Effector memory CD8-positive, alpha-beta T cell (primary cell): ENCODE measurements around the gene CCDC85C.

Source experiments
- ATAC-seq: fragments of 150-1000 bp; cut with Tn5 transposase; replicated peaks from 2 replicates; pipeline ENCODE4 v1.10.0; 2021; ENCODE audit warnings: mild to moderate bottlenecking, moderate library complexity
- DNase-seq, 3 experiments: peaks; one replicate each; pipeline ENCODE4 v3.0.0; 2021
- H3K27ac Mint-ChIP-seq, 2 donors: one replicate each; pipeline ENCODE4 v1.8.0; 2022; ENCODE audit warnings: mild to moderate bottlenecking in 2 of 2, mixed read lengths in 2 of 2, moderate library complexity in 2 of 2
- H3K27me3 Mint-ChIP-seq, 2 donors: one replicate each; pipeline ENCODE4 v1.8.0; 2022; ENCODE audit warnings: mixed read lengths in 2 of 2
- H3K36me3 Mint-ChIP-seq: one replicate; pipeline ENCODE4 v1.8.0; 2022; ENCODE audit warnings: mild to moderate bottlenecking, moderate library complexity, mixed read lengths; ENCODE audit not compliant: insufficient read depth
- H3K4me1 Mint-ChIP-seq, 2 donors: one replicate each; pipeline ENCODE4 v1.8.0; 2022; ENCODE audit warnings: low read depth in 2 of 2, mixed read lengths in 2 of 2
- H3K4me3 Mint-ChIP-seq, 2 donors: one replicate each; pipeline ENCODE4 v1.8.0; 2022; ENCODE audit warnings: mild to moderate bottlenecking in 2 of 2, mixed read lengths in 2 of 2, moderate library complexity in 2 of 2
- H3K9me3 Mint-ChIP-seq, 2 donors: one replicate each; pipeline ENCODE4 v1.8.0; 2022; ENCODE audit warnings: mixed read lengths in 2 of 2

The CCDC85C gene

GRCh38 chr14:99608591-99608990 lies 4.6 kb upstream of the CCDC85C start:
- ATAC-seq, result no peak
- Mint-ChIP-seq H3K4me3 (no peak overlapping the region), H3K27me3 (no peaks in the 10 kb centered on the region)

GRCh38 chr14:99606359-99606758 lies 2.4 kb upstream of the CCDC85C start:
- Mint-ChIP-seq H3K4me1 (peaks cover 21 to 25% of the 10 kb centered on the region in 2 donors), H3K4me3 (no peak overlapping the region), H3K9me3 (no peaks in the 10 kb centered on the region), H3K27ac (no peak overlapping the region), H3K27me3 (no peaks in the 10 kb centered on the region), H3K36me3 (no peaks in the 10 kb centered on the region)
- ATAC-seq (no peak), DNase-seq (no peak)

More at GRCh38 chr14:99608591-99608990, 4.6 kb upstream of the CCDC85C start:
- Mint-ChIP-seq H3K9me3 (no peaks in the 10 kb centered on the region), H3K36me3 (no peaks in the 10 kb centered on the region), H3K4me1 (peaks cover 13% of the 10 kb centered on the region in 2 donors), H3K27ac (no peak overlapping the region)
- DNase-seq, result no peak

- DNase-seq, result peak; percentile 76 to 77 (median 76)
- H3K27ac Mint-ChIP-seq, result peak overlapping the region; percentile 93
- peak; percentile 43 for ATAC-seq
- H3K4me1 Mint-ChIP-seq, result peaks cover 22 to 33% of the 10 kb centered on the region in 2 donors
- no peaks in the 10 kb centered on the region for H3K36me3 Mint-ChIP-seq
- peak overlapping the region; percentile 85 to 87 for H3K4me3 Mint-ChIP-seq
- H3K27me3 Mint-ChIP-seq, result no peaks in the 10 kb centered on the region
- no peaks in the 10 kb centered on the region for H3K9me3 Mint-ChIP-seq
These were observed 1.4 kb upstream of the CCDC85C start for GRCh38 chr14:99605299-99605961.

- Mint-ChIP-seq H3K27me3 (no peaks in the 10 kb centered on the region), H3K4me1 (peaks cover 25 to 36% of the 10 kb centered on the region in 2 donors), H3K27ac (peak overlapping the region; percentile 93), H3K4me3 (peak overlapping the region; percentile 85 to 87), H3K9me3 (no peaks in the 10 kb centered on the region), H3K36me3 (no peaks in the 10 kb centered on the region)
- DNase-seq, result peak in 2 of 3 experiments; percentile 32 to 33
- ATAC-seq, result peak; percentile 27
These were observed 825 bp upstream of the CCDC85C start for GRCh38 chr14:99604766-99605298.

GRCh38 chr14:99604278-99604765 lies 315 bp upstream of the CCDC85C start:
- peaks cover 25 to 32% of the 10 kb centered on the region in 2 donors for H3K4me1 Mint-ChIP-seq
- H3K4me3 Mint-ChIP-seq, result peak overlapping the region; percentile 85 to 87
- DNase-seq (peak; percentile 94 to 97 (median 95)), ATAC-seq (peak; percentile 86)
- no peaks in the 10 kb centered on the region for H3K27me3 Mint-ChIP-seq
- no peaks in the 10 kb centered on the region for H3K36me3 Mint-ChIP-seq
- no peaks in the 10 kb centered on the region for H3K9me3 Mint-ChIP-seq
- H3K27ac Mint-ChIP-seq, result peak overlapping the region; percentile 77 to 93

GRCh38 chr14:99602788-99603415 lies 1.1 kb downstream of the CCDC85C start:
- H3K27ac Mint-ChIP-seq, result no peak overlapping the region
- no peak for DNase-seq

GRCh38 chr14:99602054-99602787 lies 1.8 kb downstream of the CCDC85C start:
- Mint-ChIP-seq H3K9me3 (no peaks in the 10 kb centered on the region), H3K4me3 (peak overlapping the region; percentile 52 to 61), H3K27me3 (no peaks in the 10 kb centered on the region), H3K36me3 (no peaks in the 10 kb centered on the region), H3K27ac (peak overlapping the region; percentile 56 to 75), H3K4me1 (peaks cover 20 to 32% of the 10 kb centered on the region in 2 donors)
- ATAC-seq, result no peak
- no peak for DNase-seq

More at GRCh38 chr14:99602788-99603415, 1.1 kb downstream of the CCDC85C start:
- Mint-ChIP-seq H3K9me3 (no peaks in the 10 kb centered on the region), H3K27me3 (no peaks in the 10 kb centered on the region), H3K36me3 (no peaks in the 10 kb centered on the region), H3K4me3 (peak overlapping the region; percentile 52 to 61), H3K4me1 (peaks cover 20 to 32% of the 10 kb centered on the region in 2 donors)
- no peak for ATAC-seq

GRCh38 chr14:99601361-99601831 lies 2.6 kb downstream of the CCDC85C start:
- H3K27ac Mint-ChIP-seq, result peak overlapping the region; percentile 56 to 75
- H3K36me3 Mint-ChIP-seq, result no peaks in the 10 kb centered on the region
- H3K4me3 Mint-ChIP-seq, result peak overlapping the region; percentile 52 to 61
- H3K9me3 Mint-ChIP-seq, result no peaks in the 10 kb centered on the region
- H3K27me3 Mint-ChIP-seq, result no peaks in the 10 kb centered on the region
- ATAC-seq (no peak), DNase-seq (no peak)
- peaks cover 20 to 34% of the 10 kb centered on the region in 2 donors for H3K4me1 Mint-ChIP-seq

GRCh38 chr14:99600232-99600888 lies 3.6 kb downstream of the CCDC85C start:
- Mint-ChIP-seq H3K27ac (peak overlapping the region in 1 of 2 donors; percentile 8), H3K4me3 (peak overlapping the region in 1 of 2 donors; percentile 23), H3K27me3 (no peaks in the 10 kb centered on the region), H3K9me3 (no peaks in the 10 kb centered on the region), H3K36me3 (no peaks in the 10 kb centered on the region), H3K4me1 (peaks cover 15 to 33% of the 10 kb centered on the region in 2 donors)
- no peak for ATAC-seq
- DNase-seq, result no peak

- no peak for DNase-seq
- Mint-ChIP-seq H3K27ac (no peak overlapping the region), H3K36me3 (peaks cover 4% of the 10 kb centered on the region), H3K4me1 (peaks cover 19 to 39% of the 10 kb centered on the region in 2 donors), H3K9me3 (no peaks in the 10 kb centered on the region), H3K27me3 (no peaks in the 10 kb centered on the region), H3K4me3 (no peak overlapping the region)
- ATAC-seq, result no peak
These were observed 4.6 kb downstream of the CCDC85C start for GRCh38 chr14:99599393-99599792.

GRCh38 chr14:99598774-99599173 lies 5.2 kb downstream of the CCDC85C start:
- ATAC-seq (no peak), DNase-seq (no peak)
- Mint-ChIP-seq H3K36me3 (peaks cover 4% of the 10 kb centered on the region), H3K4me3 (no peak overlapping the region), H3K9me3 (no peaks in the 10 kb centered on the region), H3K27me3 (no peaks in the 10 kb centered on the region), H3K27ac (no peak overlapping the region), H3K4me1 (peaks cover 19 to 42% of the 10 kb centered on the region in 2 donors)

GRCh38 chr14:99597911-99598600 lies 6.0 kb downstream of the CCDC85C start:
- no peaks in the 10 kb centered on the region for H3K27me3 Mint-ChIP-seq
- H3K36me3 Mint-ChIP-seq, result peaks cover 4% of the 10 kb centered on the region
- DNase-seq (no peak), ATAC-seq (no peak)
- no peak overlapping the region for H3K4me3 Mint-ChIP-seq
- peaks cover 19 to 42% of the 10 kb centered on the region in 2 donors for H3K4me1 Mint-ChIP-seq
- no peaks in the 10 kb centered on the region for H3K9me3 Mint-ChIP-seq
- H3K27ac Mint-ChIP-seq, result peak overlapping the region in 1 of 2 donors; percentile 95
